H1 (cell line): ENCODE results near the gene ATXN7. TPM values are rescaled to one million over a fixed set of nuclear protein-coding genes. Genes with fewer than 3 reads are reported as not detected.

Experiments used
- CTCF ChIA-PET: fragments of 300-600 bp; sonication (Branson Sonifier 250); formaldehyde crosslinking; loops from one replicate; lab custom pipeline; 2021; ENCODE audit not compliant: partially characterized antibody; lab: Charles Lee
- POLR2A ChIA-PET: fragments of 300-600 bp; sonication (Branson Sonifier 250); formaldehyde crosslinking; loops from one replicate; lab custom pipeline; 2021; ENCODE audit warnings: inconsistent platforms; ENCODE audit not compliant: partially characterized antibody; lab: Charles Lee
- DNase-seq, 2 experiments: peaks; one replicate each; pipeline versions ENCODE4 v3.0.0 to v3.0.0-alpha.2; 2010 to 2022; ENCODE audit warnings: low spot score in 2 of 2, low read depth in 1 of 2, mixed read lengths in 1 of 2
- FAIRE-seq: peaks from 2 replicates; lab custom pipeline; 2011; peaks lifted over from hg19 to GRCh38; lab: Jason Lieb, UNC
- H2AFZ ChIP-seq: 2 replicates; pipeline ENCODE4 v1.8.1; 2012; ENCODE audit warnings: low read length, inconsistent platforms
- H2AK5ac ChIP-seq: 2 replicates; pipeline ENCODE4 v1.6.1; 2013; ENCODE audit warnings: low read depth, low read length
- H2BK120ac ChIP-seq: replicated peaks from 2 replicates; pipeline ENCODE3; 2013; ENCODE audit warnings: low read depth, low read length, inconsistent platforms
- H2BK12ac ChIP-seq: 2 replicates; pipeline ENCODE4 v1.6.1; 2013; ENCODE audit warnings: low read depth, low read length
- H2BK15ac ChIP-seq: 2 replicates; pipeline ENCODE4 v1.6.1; 2013; ENCODE audit warnings: low read length
- H2BK20ac ChIP-seq: 2 replicates; pipeline ENCODE4 v1.6.1; 2013; ENCODE audit warnings: low read length
- H2BK5ac ChIP-seq: 2 replicates; pipeline ENCODE4 v1.6.1; 2013; ENCODE audit warnings: low read depth, low read length
- H3K14ac ChIP-seq: 2 replicates; pipeline ENCODE4 v1.6.1; 2013; ENCODE audit warnings: inconsistent platforms; ENCODE audit not compliant: insufficient read length
- H3K18ac ChIP-seq: 2 replicates; pipeline ENCODE4 v1.6.1; 2013; ENCODE audit warnings: low read length; ENCODE audit errors: extremely low read depth
- H3K23ac ChIP-seq: 2 replicates; pipeline ENCODE4 v1.6.1; 2013; ENCODE audit warnings: inconsistent platforms; ENCODE audit not compliant: insufficient read length
- H3K23me2 ChIP-seq: 2 replicates; pipeline ENCODE4 v1.6.1; 2013; ENCODE audit warnings: low read depth, low read length
- H3K27ac ChIP-seq: 2 replicates; pipeline ENCODE4 v1.6.1; 2011; ENCODE audit warnings: low read depth, low read length, inconsistent platforms
- H3K27me3 ChIP-seq, 4 experiments: replicated peaks in 1 of 4; 1 replicate in 1 of 4; 2 replicates in 3 of 4; pipeline versions ENCODE4 v1.6.1 to v1.8.1; 2011 to 2013; ENCODE audit warnings: low read length in 3 of 4, mild to moderate bottlenecking in 3 of 4, inconsistent platforms in 2 of 4, mixed read lengths in 2 of 4, moderate library complexity in 1 of 4; ENCODE audit not compliant: control insufficient read depth in 3 of 4, insufficient read depth in 3 of 4; ENCODE audit errors: extremely low read depth in 1 of 4
- H3K36me3 ChIP-seq, 4 experiments: 2 replicates each; pipeline versions ENCODE4 v1.6.1 to v1.8.1; 2011 to 2013; ENCODE audit warnings: mild to moderate bottlenecking in 4 of 4, low read length in 3 of 4, moderate library complexity in 2 of 4, control low read depth in 1 of 4, inconsistent platforms in 1 of 4; ENCODE audit not compliant: insufficient read depth in 4 of 4, control insufficient read depth in 2 of 4
- H3K4ac ChIP-seq: replicated peaks from 2 replicates; pipeline ENCODE3; 2013; ENCODE audit warnings: low read length, low read depth, mixed read lengths, inconsistent platforms; ENCODE audit not compliant: insufficient read length
- H3K4me1 ChIP-seq, 4 experiments: replicated peaks in 1 of 4; 1 replicate in 1 of 4; 2 replicates in 3 of 4; pipeline versions ENCODE4 v1.6.1 to v1.8.1; 2011 to 2013; ENCODE audit warnings: low read length in 3 of 4, inconsistent platforms in 2 of 4, mixed read lengths in 1 of 4; ENCODE audit not compliant: insufficient read depth in 4 of 4, control insufficient read depth in 3 of 4
- H3K4me2 ChIP-seq, 2 experiments: 2 replicates each; pipeline versions ENCODE4 v1.6.1 to v1.8.1; 2011 to 2013; ENCODE audit warnings: low read depth in 2 of 2, low read length in 2 of 2, control low read depth in 1 of 2, inconsistent platforms in 1 of 2, mild to moderate bottlenecking in 1 of 2; ENCODE audit not compliant: insufficient read depth in 1 of 2
- H3K4me3 ChIP-seq, 4 experiments: fragments of 200-600, 300-600 bp in 1 of 4; sonication (generic), shearing (Covaris generic), sonication (Bioruptor Twin) in 1 of 4; 2 replicates each; pipeline versions ENCODE4 v1.5.1 to v1.8.1; 2011 to 2016; ENCODE audit warnings: low read length in 4 of 4, low read depth in 3 of 4, control low read depth in 2 of 4, inconsistent platforms in 2 of 4, mild to moderate bottlenecking in 2 of 4, mixed read lengths in 1 of 4, moderate library complexity in 1 of 4; ENCODE audit not compliant: insufficient read depth in 2 of 4; ENCODE audit errors: extremely low read depth in 1 of 4
- H3K56ac ChIP-seq: replicated peaks from 2 replicates; pipeline ENCODE3; 2013; ENCODE audit warnings: low read depth, mild to moderate bottlenecking, mixed read lengths, low read length, inconsistent platforms; ENCODE audit not compliant: insufficient read length
- H3K79me1 ChIP-seq: 2 replicates; pipeline ENCODE4 v1.6.1; 2013; ENCODE audit warnings: low read depth, low read length, control low read depth
- H3K79me2 ChIP-seq, 2 experiments: 2 replicates each; pipeline versions ENCODE4 v1.6.1 to v1.8.1; 2012 to 2013; ENCODE audit warnings: low read length in 2 of 2, mild to moderate bottlenecking in 2 of 2, inconsistent platforms in 1 of 2; ENCODE audit not compliant: insufficient read depth in 2 of 2, control insufficient read depth in 1 of 2
- H3K9ac ChIP-seq, 4 experiments: replicated peaks in 1 of 4; 1 replicate in 1 of 4; 2 replicates in 3 of 4; pipeline versions ENCODE4 v1.6.1 to v1.8.1; 2011 to 2013; ENCODE audit warnings: low read depth in 3 of 4, low read length in 3 of 4, control low read depth in 2 of 4, mild to moderate bottlenecking in 2 of 4, moderate library complexity in 2 of 4, inconsistent platforms in 1 of 4; ENCODE audit errors: extremely low read depth in 1 of 4
- H3K9me3 ChIP-seq, 2 experiments: 2 replicates each; pipeline versions ENCODE4 v1.6.1 to v1.8.1; 2012 to 2013; ENCODE audit warnings: mild to moderate bottlenecking in 2 of 2, moderate library complexity in 2 of 2, control low read depth in 1 of 2, inconsistent platforms in 1 of 2, low read depth in 1 of 2, low read length in 1 of 2, mixed read lengths in 1 of 2; ENCODE audit not compliant: insufficient read depth in 2 of 2
- H4K20me1 ChIP-seq, 2 experiments: replicated peaks in 1 of 2; 2 replicates each; pipeline versions ENCODE3 to v1.8.1; 2011 to 2013; ENCODE audit warnings: inconsistent platforms in 2 of 2, low read length in 2 of 2, mild to moderate bottlenecking in 1 of 2; ENCODE audit not compliant: insufficient read depth in 2 of 2, control insufficient read depth in 1 of 2
- H4K5ac ChIP-seq: 2 replicates; pipeline ENCODE4 v1.6.1; 2013; ENCODE audit warnings: low read length, low read depth, mixed read lengths, inconsistent platforms; ENCODE audit not compliant: insufficient read length
- H4K8ac ChIP-seq: 2 replicates; pipeline ENCODE4 v1.8.0; 2013; ENCODE audit warnings: mild to moderate bottlenecking, moderate library complexity, low read length, inconsistent platforms; ENCODE audit not compliant: insufficient read depth; ENCODE audit errors: extremely low read depth
- H4K91ac ChIP-seq: replicated peaks from 2 replicates; pipeline ENCODE3; 2013; ENCODE audit warnings: low read length, mixed read lengths, inconsistent platforms; ENCODE audit not compliant: insufficient read length
- E2F6 ChIP-seq: IDR thresholded peaks from 2 replicates; pipeline ENCODE4 v1.6.1; 2012; ENCODE audit warnings: inconsistent platforms
- MAX ChIP-seq: IDR thresholded peaks from 2 replicates; pipeline ENCODE4 v1.6.1; 2012; ENCODE audit warnings: inconsistent platforms
- NRF1 ChIP-seq: IDR thresholded peaks from 2 replicates; pipeline ENCODE4 v1.6.1; 2011; ENCODE audit warnings: mild to moderate bottlenecking, low read depth, low read length, improper control_type of control experiment
- SP4 ChIP-seq: IDR thresholded peaks from 2 replicates; pipeline ENCODE4 v1.6.1; 2012; ENCODE audit warnings: low read length, inconsistent platforms
- WGBS, 2 experiments: shearing (Covaris generic) in 1 of 2; methylation state at CpG; one replicate each; pipeline versions ENCODE4 v1.1.6 to v1.1.7; 2013 to 2015; ENCODE audit warnings: low lambda C conversion rate in 2 of 2, mixed read lengths in 2 of 2, inconsistent platforms in 1 of 2, low coverage in 1 of 2, missing lambda C conversion rate in 1 of 2; ENCODE audit not compliant: insufficient replicate concordance in 2 of 2, insufficient coverage in 1 of 2, insufficient read length in 1 of 2; ENCODE audit errors: extremely low coverage in 1 of 2, missing lambda C conversion rate in 1 of 2; 5-methylcytosine and 5-hydroxymethylcytosine counted together
- polyA plus RNA-seq, 7 experiments: library from polyadenylated mRNA; depleted of rRNA in 3 of 7; stranded (reverse) in 5 of 7; unstranded in 2 of 7; fragments of >200 nt in 5 of 7; fragments of 200-250 nt in 2 of 7; gene quantifications; 1 replicate in 5 of 7; 2 replicates in 1 of 7; 4 replicates in 1 of 7; pipeline versions ENCODE4 v1.2.1 to v1.2.3, GENCODE V29; 2011 to 2013; ENCODE audit warnings: missing spikeins in 2 of 7, mixed read lengths in 2 of 7
- total RNA-seq: library from RNA; stranded (reverse); fragmentation: NEBNext Ultra II Directional; extraction: Animal tissue kit (Norgen Biotek cat#: 25700); gene quantifications from 2 replicates; pipeline ENCODE4 v1.2.1, GENCODE V29; 2021

The ATXN7 gene
- total and polyA plus RNA-seq, 2 of the 8 experiments (the other 6 are each of a cell fraction or from before 2014, with no cell fraction given): 15.5 to 16.8 TPM

GRCh38 chr3:63927422-63928280 lies 64.0 kb downstream of the ATXN7 start:
- POLR2A ChIA-PET: interaction anchor here (1.1 to 1.8 kb wide), 2 partner anchors 12 to 58 kb away, joined by 4 read pairs; no protein-coding TSS in a partner anchor
- Histone ChIP-seq H4K91ac (no peak overlapping the region), H4K20me1 (no peaks in the 10 kb centered on the region), H3K4me2 (no peak overlapping the region), H3K79me2 (peaks cover 0 to 11% of the 10 kb centered on the region in 2 experiments; a peak in 1 of 4 replicates), H3K27ac (no peak overlapping the region), H3K56ac (no peak overlapping the region), H2BK20ac (no peak overlapping the region), H3K4ac (no peak overlapping the region), H2BK5ac (no peak overlapping the region), H4K8ac (no peak overlapping the region), H3K18ac (no peak overlapping the region), H3K36me3 (peaks cover 4 to 29% (median 9%) of the 10 kb centered on the region in 4 experiments; a peak in 6 of 8 replicates), H3K4me3 (no peak overlapping the region), H4K5ac (no peak overlapping the region), H2BK15ac (no peak overlapping the region), H2BK120ac (no peak overlapping the region), H3K23me2 (no peaks in the 10 kb centered on the region; the same call in 1 of the 2 replicates), H3K27me3 (no peaks in the 10 kb centered on the region), H3K23ac (no peak overlapping the region), H3K4me1 (peaks cover 0 to 3% (median 0%) of the 10 kb centered on the region in 4 experiments; a peak in 1 of 7 replicates), H2BK12ac (no peak overlapping the region), H2AK5ac (no peak overlapping the region), H3K9me3 (peaks cover 10% of the 10 kb centered on the region in 2 experiments; a peak in 3 of 4 replicates), H2AFZ (no peak overlapping the region), H3K79me1 (no peaks in the 10 kb centered on the region; the same call in 1 of the 2 replicates), H3K14ac (no peak overlapping the region), H3K9ac (no peak overlapping the region)
- TF ChIP-seq NRF1: no peak
- TF ChIP-seq SP4: no peak
- no peak for TF ChIP-seq E2F6
- no peak for TF ChIP-seq MAX
- CTCF ChIA-PET: interaction anchor here (0.7 to 1.7 kb wide), 9 partner anchors 13 to 563 kb away, joined by 3 to 8 read pairs (median 4); no protein-coding TSS in a partner anchor
- WGBS, 2 experiments: 90% methylated on average over 10 of the region's 10 CpGs; no CpG with 5 or more reads in 1 of the 2 experiments
- no peak for FAIRE-seq
- DNase-seq: no peak
